NCI-H146 (cell line): ENCODE data around the gene TRMT2B.
"Not testable (repeated sequence)": the region's sequence is repeated elsewhere in the genome, so short reads cannot be mapped to it uniquely, and the experiment has no call there.

ENCODE experiments used
- DNase-seq: peaks from one replicate; lab custom pipeline; 2025; lab: John Stamatoyannopoulos, UW

TRMT2B gene

GRCh38 chrX:101051549-101052302, at the start of gene TRMT2B:
Gene TRMT2B (minus strand): TSS chrX:101052111. CDS start chrX:101042289, 9,822 bp downstream.
- DNase-seq, result peak; percentile 76

GRCh38 chrX:101097546-101098453, 45.9 kb upstream of the TRMT2B start, which contains the start of gene CENPI:
Gene CENPI (plus strand): TSS chrX:101098204. CDS start chrX:101101071, 2,867 bp downstream.
- DNase-seq, result peak; percentile 94

- no peak for DNase-seq
Measured at GRCh38 chrX:101091817-101092216, 39.9 kb upstream of the TRMT2B start.

- no peak for DNase-seq
Measured at GRCh38 chrX:101081231-101081630, 29.3 kb upstream of the TRMT2B start.

GRCh38 chrX:101080326-101081124, 28.6 kb upstream of the TRMT2B start:
- no peak for DNase-seq

- peak; percentile 7 for DNase-seq
Measured at GRCh38 chrX:101079736-101080270, 27.9 kb upstream of the TRMT2B start.

- peak; percentile 59 for DNase-seq
Measured at GRCh38 chrX:101078716-101079598, 27.0 kb upstream of the TRMT2B start, which contains the start of gene TMEM35A. Gene TMEM35A (plus strand): TSS chrX:101078879. CDS start chrX:101079003, 124 bp downstream.

GRCh38 chrX:101071582-101071981, 19.7 kb upstream of the TRMT2B start:
- no peak for DNase-seq

GRCh38 chrX:101062176-101062575, 10.3 kb upstream of the TRMT2B start:
- no peak for DNase-seq

GRCh38 chrX:101057093-101057714, 5.3 kb upstream of the TRMT2B start:
- no peak for DNase-seq

- DNase-seq, result not testable (repeated sequence)
Measured at GRCh38 chrX:101056551-101056950, 4.6 kb upstream of the TRMT2B start.

- DNase-seq, result no peak
Measured at GRCh38 chrX:101051153-101051548, 760 bp downstream of the TRMT2B start.

GRCh38 chrX:101040197-101040596, 11.7 kb downstream of the TRMT2B start:
- no peak for DNase-seq

GRCh38 chrX:101037231-101037630, 14.7 kb downstream of the TRMT2B start:
- no peak for DNase-seq

- no peak for DNase-seq
Measured at GRCh38 chrX:101029665-101030064, 22.2 kb downstream of the TRMT2B start.

- DNase-seq, result no peak
Measured at GRCh38 chrX:101028562-101028961, 23.3 kb downstream of the TRMT2B start.

- no peak for DNase-seq
Measured at GRCh38 chrX:101025126-101025525, 26.8 kb downstream of the TRMT2B start.

- no peak for DNase-seq
Measured at GRCh38 chrX:101022020-101022419, 29.9 kb downstream of the TRMT2B start.

GRCh38 chrX:101012031-101012430, 39.9 kb downstream of the TRMT2B start:
- DNase-seq, result not testable (repeated sequence)

GRCh38 chrX:101009090-101009489, 42.8 kb downstream of the TRMT2B start:
- no peak for DNase-seq
